Adipocyte (in vitro differentiated cells): Measurements from ENCODE around the gene SORCS2.

ENCODE experiments used
- DNase-seq: peaks from one replicate; pipeline ENCODE4 v3.0.0-alpha.2; 2015; ENCODE audit warnings: low read depth
- H3K27me3 ChIP-seq: replicated peaks from 2 replicates; pipeline ENCODE4 v1.7.0; 2013; ENCODE audit warnings: mild to moderate bottlenecking, low read length, moderate library complexity; ENCODE audit not compliant: control insufficient read depth, insufficient read depth
- H3K36me3 ChIP-seq: 2 replicates; pipeline ENCODE4 v1.7.0; 2013; ENCODE audit warnings: low read length, mild to moderate bottlenecking, moderate library complexity; ENCODE audit not compliant: control insufficient read depth, insufficient read depth, severe bottlenecking
- H3K4me1 ChIP-seq: 2 replicates; pipeline ENCODE4 v1.7.0; 2013; ENCODE audit warnings: mild to moderate bottlenecking, low read length, moderate library complexity; ENCODE audit not compliant: control insufficient read depth, insufficient read depth
- H3K4me3 ChIP-seq: 2 replicates; pipeline ENCODE4 v1.7.0; 2013; ENCODE audit warnings: mild to moderate bottlenecking, low read length, moderate library complexity
- H3K9ac ChIP-seq: 2 replicates; pipeline ENCODE4 v1.7.0; 2013; ENCODE audit warnings: mild to moderate bottlenecking, low read length, moderate library complexity
- H3K9me3 ChIP-seq: 2 replicates; pipeline ENCODE4 v1.7.0; 2013; ENCODE audit warnings: mild to moderate bottlenecking, low read length, moderate library complexity; ENCODE audit not compliant: control insufficient read depth

The SORCS2 gene

GRCh38 chr4:7240306-7240705 lies 48.0 kb downstream of the SORCS2 start:
- Histone ChIP-seq H3K4me3 (no peak overlapping the region), H3K36me3 (no peaks in the 10 kb centered on the region), H3K27me3 (peaks cover 3% of the 10 kb centered on the region), H3K9ac (no peak overlapping the region), H3K9me3 (peaks cover 6% of the 10 kb centered on the region), H3K4me1 (peaks cover 4% of the 10 kb centered on the region)
- DNase-seq: no peak

- no peak for DNase-seq
- Histone ChIP-seq H3K4me3 (no peak overlapping the region), H3K27me3 (peaks cover 8% of the 10 kb centered on the region)
These were observed 49.3 kb downstream of the SORCS2 start for GRCh38 chr4:7241597-7242125.

GRCh38 chr4:7242766-7243165 lies 50.4 kb downstream of the SORCS2 start:
- Histone ChIP-seq H3K36me3 (no peaks in the 10 kb centered on the region), H3K9me3 (peaks cover 6% of the 10 kb centered on the region), H3K4me3 (no peak overlapping the region), H3K9ac (no peak overlapping the region), H3K4me1 (no peaks in the 10 kb centered on the region), H3K27me3 (peaks cover 8% of the 10 kb centered on the region)
- no peak for DNase-seq

More at GRCh38 chr4:7241597-7242125, 49.3 kb downstream of the SORCS2 start:
- peaks cover 6% of the 10 kb centered on the region for H3K9me3 ChIP-seq
- peaks cover 4% of the 10 kb centered on the region for H3K4me1 ChIP-seq
- no peak overlapping the region for H3K9ac ChIP-seq
- no peaks in the 10 kb centered on the region for H3K36me3 ChIP-seq

GRCh38 chr4:7243609-7244330 lies 51.4 kb downstream of the SORCS2 start:
- no peak for DNase-seq
- Histone ChIP-seq H3K4me1 (no peaks in the 10 kb centered on the region), H3K36me3 (no peaks in the 10 kb centered on the region), H3K27me3 (peaks cover 8% of the 10 kb centered on the region), H3K9me3 (peaks cover 4% of the 10 kb centered on the region), H3K9ac (no peak overlapping the region), H3K4me3 (no peak overlapping the region)

GRCh38 chr4:7244331-7244665 lies 52.0 kb downstream of the SORCS2 start:
- no peaks in the 10 kb centered on the region for H3K36me3 ChIP-seq
- peaks cover under 1% of the 10 kb centered on the region for H3K4me1 ChIP-seq
- no peak overlapping the region for H3K9ac ChIP-seq
- H3K27me3 ChIP-seq: peaks cover 8% of the 10 kb centered on the region
- H3K9me3 ChIP-seq: peaks cover 7% of the 10 kb centered on the region
- no peak overlapping the region for H3K4me3 ChIP-seq
- no peak for DNase-seq

GRCh38 chr4:7244751-7245320 lies 52.5 kb downstream of the SORCS2 start:
- no peak for DNase-seq
- H3K4me3 ChIP-seq: no peak overlapping the region
- no peaks in the 10 kb centered on the region for H3K36me3 ChIP-seq
- peaks cover 8% of the 10 kb centered on the region for H3K27me3 ChIP-seq
- peaks cover 6% of the 10 kb centered on the region for H3K4me1 ChIP-seq
- H3K9me3 ChIP-seq: peaks cover 9% of the 10 kb centered on the region
- no peak overlapping the region for H3K9ac ChIP-seq

GRCh38 chr4:7247521-7247920 lies 55.2 kb downstream of the SORCS2 start:
- Histone ChIP-seq H3K27me3 (peaks cover 8% of the 10 kb centered on the region), H3K4me1 (peaks cover 27% of the 10 kb centered on the region), H3K9me3 (peaks cover 9% of the 10 kb centered on the region), H3K4me3 (no peak overlapping the region), H3K9ac (no peak overlapping the region), H3K36me3 (no peaks in the 10 kb centered on the region)
- no peak for DNase-seq

- Histone ChIP-seq H3K4me3 (no peak overlapping the region), H3K36me3 (no peaks in the 10 kb centered on the region), H3K9me3 (peaks cover 9% of the 10 kb centered on the region), H3K27me3 (peaks cover 8% of the 10 kb centered on the region), H3K4me1 (peaks cover 27% of the 10 kb centered on the region), H3K9ac (no peak overlapping the region)
- DNase-seq: no peak
These were observed 55.6 kb downstream of the SORCS2 start for GRCh38 chr4:7247946-7248345.

- H3K36me3 ChIP-seq: no peaks in the 10 kb centered on the region
- no peak for DNase-seq
- H3K27me3 ChIP-seq: peaks cover 8% of the 10 kb centered on the region
- H3K4me1 ChIP-seq: peaks cover 27% of the 10 kb centered on the region
- no peak overlapping the region for H3K4me3 ChIP-seq
- peaks cover 9% of the 10 kb centered on the region for H3K9me3 ChIP-seq
- H3K9ac ChIP-seq: no peak overlapping the region
These were observed 56.5 kb downstream of the SORCS2 start for GRCh38 chr4:7248857-7249256.

GRCh38 chr4:7251321-7251720 lies 59.0 kb downstream of the SORCS2 start:
- peak overlapping the region; percentile 82 for H3K9ac ChIP-seq
- H3K9me3 ChIP-seq: peaks cover 9% of the 10 kb centered on the region
- H3K36me3 ChIP-seq: no peaks in the 10 kb centered on the region
- H3K4me1 ChIP-seq: peaks cover 36% of the 10 kb centered on the region
- H3K4me3 ChIP-seq: peak overlapping the region; percentile 77
- DNase-seq: no peak
- no peaks in the 10 kb centered on the region for H3K27me3 ChIP-seq

GRCh38 chr4:7252051-7252450 lies 59.7 kb downstream of the SORCS2 start:
- Histone ChIP-seq H3K4me3 (no peak overlapping the region), H3K4me1 (peaks cover 36% of the 10 kb centered on the region), H3K9ac (no peak overlapping the region), H3K27me3 (no peaks in the 10 kb centered on the region), H3K36me3 (no peaks in the 10 kb centered on the region), H3K9me3 (peaks cover 9% of the 10 kb centered on the region)
- DNase-seq: no peak
